ENCODE results near the gene ARHGDIA.

DNA sequence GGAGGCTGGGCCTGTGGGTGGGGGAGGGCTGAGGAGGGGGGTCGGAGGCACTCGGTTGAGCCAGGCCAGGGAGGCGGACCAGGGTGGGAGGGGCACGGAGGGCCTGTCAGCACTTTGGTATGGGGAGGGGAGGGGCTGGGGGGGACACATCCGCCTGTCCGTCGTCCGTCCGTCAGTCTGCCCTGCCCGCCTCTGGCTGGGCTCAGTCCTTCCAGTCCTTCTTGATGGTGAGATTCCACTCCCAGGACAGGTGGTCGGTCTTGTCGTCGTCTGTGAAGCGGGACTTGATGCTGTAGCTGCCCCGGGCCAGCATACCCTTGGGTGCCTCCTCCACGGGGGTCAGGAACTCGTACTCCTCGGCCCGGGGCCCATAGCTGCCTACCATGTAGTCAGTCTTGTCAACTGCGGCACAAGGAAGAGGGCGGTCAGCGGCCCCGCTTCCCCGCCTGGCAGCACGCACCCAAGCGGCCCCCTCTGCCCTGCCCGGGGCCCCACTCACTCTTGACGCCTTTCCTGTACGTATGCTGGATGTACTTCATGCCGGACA, 2.4 kb downstream of the ARHGDIA start:
- TF ChIP-seq TAF1 (IDR thresholded peaks at IDR 0.05; ENCODE audit: borderline replicate concordance, insufficient read depth, low read length) (no peak), POLR2AphosphoS5 (IDR thresholded peaks at IDR 0.05; ENCODE audit: low read depth, low read length) (peak; percentile 57; the same call in 1 of the 2 replicates), SIN3A (IDR thresholded peaks at IDR 0.05; ENCODE audit: borderline replicate concordance, insufficient read depth, low read length) (no peak; the same call in 1 of the 2 replicates)
- TF ChIP-seq, protein P1, sequence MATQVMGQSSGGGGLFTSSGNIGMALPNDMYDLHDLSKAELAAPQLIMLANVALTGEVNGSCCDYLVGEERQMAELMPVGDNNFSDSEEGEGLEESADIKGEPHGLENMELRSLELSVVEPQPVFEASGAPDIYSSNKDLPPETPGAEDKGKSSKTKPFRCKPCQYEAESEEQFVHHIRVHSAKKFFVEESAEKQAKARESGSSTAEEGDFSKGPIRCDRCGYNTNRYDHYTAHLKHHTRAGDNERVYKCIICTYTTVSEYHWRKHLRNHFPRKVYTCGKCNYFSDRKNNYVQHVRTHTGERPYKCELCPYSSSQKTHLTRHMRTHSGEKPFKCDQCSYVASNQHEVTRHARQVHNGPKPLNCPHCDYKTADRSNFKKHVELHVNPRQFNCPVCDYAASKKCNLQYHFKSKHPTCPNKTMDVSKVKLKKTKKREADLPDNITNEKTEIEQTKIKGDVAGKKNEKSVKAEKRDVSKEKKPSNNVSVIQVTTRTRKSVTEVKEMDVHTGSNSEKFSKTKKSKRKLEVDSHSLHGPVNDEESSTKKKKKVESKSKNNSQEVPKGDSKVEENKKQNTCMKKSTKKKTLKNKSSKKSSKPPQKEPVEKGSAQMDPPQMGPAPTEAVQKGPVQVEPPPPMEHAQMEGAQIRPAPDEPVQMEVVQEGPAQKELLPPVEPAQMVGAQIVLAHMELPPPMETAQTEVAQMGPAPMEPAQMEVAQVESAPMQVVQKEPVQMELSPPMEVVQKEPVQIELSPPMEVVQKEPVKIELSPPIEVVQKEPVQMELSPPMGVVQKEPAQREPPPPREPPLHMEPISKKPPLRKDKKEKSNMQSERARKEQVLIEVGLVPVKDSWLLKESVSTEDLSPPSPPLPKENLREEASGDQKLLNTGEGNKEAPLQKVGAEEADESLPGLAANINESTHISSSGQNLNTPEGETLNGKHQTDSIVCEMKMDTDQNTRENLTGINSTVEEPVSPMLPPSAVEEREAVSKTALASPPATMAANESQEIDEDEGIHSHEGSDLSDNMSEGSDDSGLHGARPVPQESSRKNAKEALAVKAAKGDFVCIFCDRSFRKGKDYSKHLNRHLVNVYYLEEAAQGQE (IDR thresholded peaks at IDR 0.05; ENCODE audit: insufficient read depth in 1 of 2, low read depth in 2 of 2, low read length in 2 of 2) = no peak

Measured in PFSK-1 (cell line).